ENCODE results near the gene OLIG1. TPM values are rescaled to one million over a fixed set of nuclear protein-coding genes. Genes with fewer than 3 reads are reported as not detected.

The OLIG1 gene
- total RNA-seq, 1 experiment from 2014 or later, result not detected

- Histone ChIP-seq H4K20me1 (ENCODE audit: insufficient read depth) (no peaks in the 10 kb centered on the region), H3K27ac (no peak overlapping the region), H3K9me2 (ENCODE audit: insufficient read depth) (no peaks in the 10 kb centered on the region), H2AFZ (no peak overlapping the region), H3K79me2 (ENCODE audit: low read depth) (no peaks in the 10 kb centered on the region), H3K4me2 (no peak overlapping the region), H3K4me3 (no peak overlapping the region), H3K27me3 (ENCODE audit: insufficient read depth, low read depth) (peaks cover 82% of the 10 kb centered on the region), H3K4me1 (replicated peaks; ENCODE audit: insufficient read depth) (no peaks in the 10 kb centered on the region), H3K36me3 (ENCODE audit: low read depth) (no peaks in the 10 kb centered on the region), H3K9me3 (ENCODE audit: insufficient read depth, low read depth) (no peaks in the 10 kb centered on the region), H3F3A (ENCODE audit: insufficient read depth, low read depth) (no peaks in the 10 kb centered on the region)
- intact Hi-C loops (cut with micrococcal nuclease; ENCODE audit: unreplicated experiment), result no loop called here
- BruUV-seq (replicated peaks), result no TSS peak
- CTCF ChIA-PET, result no interaction called here
- POLR2A ChIA-PET (ENCODE audit: unreplicated experiment), result no interaction called here
- TF ChIP-seq, protein P1, sequence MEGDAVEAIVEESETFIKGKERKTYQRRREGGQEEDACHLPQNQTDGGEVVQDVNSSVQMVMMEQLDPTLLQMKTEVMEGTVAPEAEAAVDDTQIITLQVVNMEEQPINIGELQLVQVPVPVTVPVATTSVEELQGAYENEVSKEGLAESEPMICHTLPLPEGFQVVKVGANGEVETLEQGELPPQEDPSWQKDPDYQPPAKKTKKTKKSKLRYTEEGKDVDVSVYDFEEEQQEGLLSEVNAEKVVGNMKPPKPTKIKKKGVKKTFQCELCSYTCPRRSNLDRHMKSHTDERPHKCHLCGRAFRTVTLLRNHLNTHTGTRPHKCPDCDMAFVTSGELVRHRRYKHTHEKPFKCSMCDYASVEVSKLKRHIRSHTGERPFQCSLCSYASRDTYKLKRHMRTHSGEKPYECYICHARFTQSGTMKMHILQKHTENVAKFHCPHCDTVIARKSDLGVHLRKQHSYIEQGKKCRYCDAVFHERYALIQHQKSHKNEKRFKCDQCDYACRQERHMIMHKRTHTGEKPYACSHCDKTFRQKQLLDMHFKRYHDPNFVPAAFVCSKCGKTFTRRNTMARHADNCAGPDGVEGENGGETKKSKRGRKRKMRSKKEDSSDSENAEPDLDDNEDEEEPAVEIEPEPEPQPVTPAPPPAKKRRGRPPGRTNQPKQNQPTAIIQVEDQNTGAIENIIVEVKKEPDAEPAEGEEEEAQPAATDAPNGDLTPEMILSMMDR (conservative IDR thresholded peaks at IDR 0.05), result no peak
- TF ChIP-seq EZH2 (IDR thresholded peaks at IDR 0.05; ENCODE audit: low read depth), result no peak
- no peak for DNase-seq
Measured at GRCh38 chr21:33105088-33105487, 35.1 kb downstream of the OLIG1 start.

- H3K9me2 ChIP-seq (ENCODE audit: insufficient read depth), result no peaks in the 10 kb centered on the region
- no peak overlapping the region for H3K4me2 ChIP-seq
- BruUV-seq (replicated peaks), result no TSS peak
- no peak overlapping the region for H2AFZ ChIP-seq
- no peaks in the 10 kb centered on the region for H3F3A ChIP-seq (ENCODE audit: insufficient read depth, low read depth)
- TF ChIP-seq, protein P1 (conservative IDR thresholded peaks at IDR 0.05), result no peak
- TF ChIP-seq EZH2 (IDR thresholded peaks at IDR 0.05; ENCODE audit: low read depth), result no peak
- intact Hi-C loops (cut with micrococcal nuclease; ENCODE audit: unreplicated experiment), result no loop called here
- H3K27ac ChIP-seq, result no peak overlapping the region
- ChIA-PET POLR2A (ENCODE audit: unreplicated experiment) (no interaction called here), CTCF (no interaction called here)
- no peaks in the 10 kb centered on the region for H3K36me3 ChIP-seq (ENCODE audit: low read depth)
- H3K27me3 ChIP-seq (ENCODE audit: insufficient read depth, low read depth), result peaks cover 90% of the 10 kb centered on the region
- no peak overlapping the region for H3K4me3 ChIP-seq
- H3K9me3 ChIP-seq (ENCODE audit: insufficient read depth, low read depth), result no peaks in the 10 kb centered on the region
- no peak for DNase-seq
- no peaks in the 10 kb centered on the region for H3K79me2 ChIP-seq (ENCODE audit: low read depth)
- H3K4me1 ChIP-seq (replicated peaks; ENCODE audit: insufficient read depth), result no peaks in the 10 kb centered on the region
- no peaks in the 10 kb centered on the region for H4K20me1 ChIP-seq (ENCODE audit: insufficient read depth)
Measured at GRCh38 chr21:33108228-33108627, 38.3 kb downstream of the OLIG1 start.

GRCh38 chr21:33109574-33110339 lies 39.8 kb downstream of the OLIG1 start:
- TF ChIP-seq, protein P1 (conservative IDR thresholded peaks at IDR 0.05), result no peak
- TF ChIP-seq EZH2 (IDR thresholded peaks at IDR 0.05; ENCODE audit: low read depth), result no peak
- Histone ChIP-seq H3K4me1 (replicated peaks; ENCODE audit: insufficient read depth) (no peaks in the 10 kb centered on the region), H3K36me3 (ENCODE audit: low read depth) (no peaks in the 10 kb centered on the region), H3K79me2 (ENCODE audit: low read depth) (no peaks in the 10 kb centered on the region), H3F3A (ENCODE audit: insufficient read depth, low read depth) (no peaks in the 10 kb centered on the region), H3K4me3 (no peak overlapping the region), H3K4me2 (no peak overlapping the region), H3K9me2 (ENCODE audit: insufficient read depth) (no peaks in the 10 kb centered on the region), H3K9me3 (ENCODE audit: insufficient read depth, low read depth) (no peaks in the 10 kb centered on the region), H2AFZ (no peak overlapping the region), H3K27ac (no peak overlapping the region), H3K27me3 (ENCODE audit: insufficient read depth, low read depth) (peaks cover 93% of the 10 kb centered on the region), H4K20me1 (ENCODE audit: insufficient read depth) (no peaks in the 10 kb centered on the region)
- BruUV-seq (replicated peaks), result no TSS peak
- DNase-seq, result no peak
- POLR2A ChIA-PET (ENCODE audit: unreplicated experiment), result no interaction called here
- CTCF ChIA-PET, result no interaction called here
- intact Hi-C loops (cut with micrococcal nuclease; ENCODE audit: unreplicated experiment), result no loop called here

All from PC-9 (cell line).